Panc1 (cell line): ENCODE data around the gene TMEM260. TPM values are rescaled to one million over a fixed set of nuclear protein-coding genes. Genes with fewer than 3 reads are reported as not detected.

Experiments
- ATAC-seq: fragments of 200-7000 bp; cut with Tn5 transposase; 2 replicates; pipeline ENCODE4 v1.9.1; 2020; ENCODE audit warnings: mild to moderate bottlenecking, moderate library complexity
- BruUV-seq: library from RNA; stranded (reverse); fragments of 400-500 nt; replicated peaks from 2 replicates; lab custom pipeline; 2021; lab: Mats Ljungman, UMichigan
- CTCF ChIA-PET: fragments of 300-600 bp; sonication (Branson Sonifier 250); formaldehyde crosslinking; loops from one replicate; lab custom pipeline; 2022; ENCODE audit warnings: antibody characterized with exemption; lab: Charles Lee
- POLR2A ChIA-PET: fragments of 300-600 bp; sonication (Branson Sonifier 250); formaldehyde crosslinking; loops from one replicate; lab custom pipeline; 2022; ENCODE audit warnings: antibody characterized with exemption; lab: Charles Lee
- DNase-seq: peaks from one replicate; pipeline ENCODE4 v3.0.0-alpha.2; 2010; ENCODE audit warnings: low read depth, low spot score
- H3K27ac ChIP-seq: 2 replicates; pipeline ENCODE4 v1.5.1; 2011; ENCODE audit warnings: mild to moderate bottlenecking, low read length, inconsistent platforms
- H3K27me3 ChIP-seq: fragments of 200-500 bp; sonication (Bioruptor generic); 2 replicates; pipeline ENCODE4 v1.6.0; 2014; ENCODE audit warnings: low read length, inconsistent platforms; ENCODE audit not compliant: control insufficient read depth, insufficient read depth
- H3K36me3 ChIP-seq: fragments of 200-500 bp; sonication (Bioruptor generic); 2 replicates; pipeline ENCODE4 v1.5.1; 2014; ENCODE audit warnings: inconsistent platforms, mild to moderate bottlenecking, low read length, moderate library complexity; ENCODE audit not compliant: control insufficient read depth, insufficient read depth
- H3K4me1 ChIP-seq: 2 replicates; pipeline ENCODE4 v1.5.1; 2011; ENCODE audit warnings: inconsistent platforms, mild to moderate bottlenecking, low read length, moderate library complexity; ENCODE audit not compliant: control insufficient read depth, insufficient read depth
- H3K4me3 ChIP-seq, 2 experiments: 2 replicates each; pipeline ENCODE4 v1.5.1; 2011 to 2012; ENCODE audit warnings: low read depth in 2 of 2, low read length in 2 of 2, mild to moderate bottlenecking in 2 of 2, inconsistent platforms in 1 of 2, moderate library complexity in 1 of 2
- H3K9me3 ChIP-seq: fragments of 200-500 bp; sonication (Bioruptor generic); 2 replicates; pipeline ENCODE4 v1.5.1; 2014; ENCODE audit warnings: low read depth, mild to moderate bottlenecking, inconsistent platforms, low read length, moderate library complexity; ENCODE audit not compliant: control insufficient read depth, insufficient read depth
- CTCF ChIP-seq: fragments of 450-650 bp; IDR thresholded peaks from 2 replicates; pipeline ENCODE4 v1.5.1; 2017; ENCODE audit warnings: mild to moderate bottlenecking
- POLR2AphosphoS5 ChIP-seq: IDR thresholded peaks from 2 replicates; pipeline ENCODE4 v1.6.1; 2012; ENCODE audit warnings: mild to moderate bottlenecking, low read depth, low read length, moderate library complexity
- REST ChIP-seq, 2 experiments: IDR thresholded peaks; 2 replicates each; pipeline ENCODE4 v1.6.1; 2011 to 2012; ENCODE audit warnings: low read depth in 2 of 2, control low read depth in 1 of 2, low read length in 1 of 2, mild to moderate bottlenecking in 1 of 2, moderate library complexity in 1 of 2; ENCODE audit not compliant: insufficient read depth in 1 of 2
- SIN3A ChIP-seq: IDR thresholded peaks from 2 replicates; pipeline ENCODE4 v1.6.1; 2012; ENCODE audit warnings: low read depth, mild to moderate bottlenecking, low read length, moderate library complexity, borderline replicate concordance; ENCODE audit not compliant: insufficient read depth
- TCF7L2 ChIP-seq: IDR thresholded peaks from 2 replicates; pipeline ENCODE4 v1.6.1; 2011; ENCODE audit warnings: mild to moderate bottlenecking, low read depth, low read length, inconsistent platforms
- in situ Hi-C: cut with HindIII; loops from 2 replicates; pipeline ENCODE4 v1.10.0; 2016; ENCODE audit warnings: low sequenced_read_pairs, low pct_unique_long_range_greater_than_20kb
- intact Hi-C: fragments of 100-400 bp; cut with micrococcal nuclease; formaldehyde crosslinking; loops from one replicate; pipeline ENCODE4 v1.10.0; 2022; ENCODE audit not compliant: unreplicated experiment
- total RNA-seq: library from RNA; stranded (reverse); gene quantifications from one replicate; pipeline ENCODE4 v1.2.1, GENCODE V29; 2021; ENCODE audit not compliant: unreplicated experiment

The TMEM260 gene
- total RNA-seq, 1 experiment from 2014 or later, result 8.9 TPM

- H3K27me3 ChIP-seq, result no peaks in the 10 kb centered on the region; the same call in 1 of the 2 replicates
- ChIA-PET CTCF (no interaction called here), POLR2A (no interaction called here)
- in situ Hi-C loops (no loop called here), intact Hi-C loops (no loop called here)
- no peak overlapping the region for H3K4me3 ChIP-seq
- H3K27ac ChIP-seq, result no peak overlapping the region
- H3K9me3 ChIP-seq, result no peaks in the 10 kb centered on the region
- H3K4me1 ChIP-seq, result no peaks in the 10 kb centered on the region
- DNase-seq (no peak), ATAC-seq (no peak)
- BruUV-seq, result no TSS peak
- H3K36me3 ChIP-seq, result no peaks in the 10 kb centered on the region
- TF ChIP-seq CTCF, result no peak
- no peak for TF ChIP-seq TCF7L2
- TF ChIP-seq REST (IDR thresholded peaks at IDR 0.05; ENCODE audit: insufficient read depth in 1 of 2, low read depth in 2 of 2, low read length in 1 of 2), result no peak
- TF ChIP-seq SIN3A, result no peak
- TF ChIP-seq POLR2AphosphoS5, result no peak
Measured at GRCh38 chr14:56661478-56661877, 81.9 kb downstream of the TMEM260 start.

GRCh38 chr14:56664811-56665421 lies 85.3 kb downstream of the TMEM260 start:
- ChIA-PET POLR2A (no interaction called here), CTCF (no interaction called here)
- no peak for DNase-seq
- Histone ChIP-seq H3K36me3 (no peaks in the 10 kb centered on the region), H3K4me1 (no peaks in the 10 kb centered on the region), H3K4me3 (no peak overlapping the region), H3K27me3 (no peaks in the 10 kb centered on the region; the same call in 1 of the 2 replicates), H3K27ac (no peak overlapping the region), H3K9me3 (no peaks in the 10 kb centered on the region)
- ATAC-seq, result no peak
- no TSS peak for BruUV-seq
- no peak for TF ChIP-seq TCF7L2
- no peak for TF ChIP-seq CTCF
- TF ChIP-seq REST (IDR thresholded peaks at IDR 0.05; ENCODE audit: insufficient read depth in 1 of 2, low read depth in 2 of 2, low read length in 1 of 2), result no peak
- TF ChIP-seq SIN3A, result no peak
- in situ Hi-C loops, result no loop called here
- intact Hi-C loops, result no loop called here
